ENCODE results near the gene OR8H1. TPM values are rescaled to one million over a fixed set of nuclear protein-coding genes. Genes with fewer than 3 reads are reported as not detected.

Gene OR8H1, protein sequence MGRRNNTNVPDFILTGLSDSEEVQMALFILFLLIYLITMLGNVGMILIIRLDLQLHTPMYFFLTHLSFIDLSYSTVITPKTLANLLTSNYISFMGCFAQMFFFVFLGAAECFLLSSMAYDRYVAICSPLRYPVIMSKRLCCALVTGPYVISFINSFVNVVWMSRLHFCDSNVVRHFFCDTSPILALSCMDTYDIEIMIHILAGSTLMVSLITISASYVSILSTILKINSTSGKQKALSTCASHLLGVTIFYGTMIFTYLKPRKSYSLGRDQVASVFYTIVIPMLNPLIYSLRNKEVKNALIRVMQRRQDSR
- not detected in 5 replicates for total RNA-seq (2022; extraction: Qiagen RNA extraction; ENCODE audit: low read depth)

DNA sequence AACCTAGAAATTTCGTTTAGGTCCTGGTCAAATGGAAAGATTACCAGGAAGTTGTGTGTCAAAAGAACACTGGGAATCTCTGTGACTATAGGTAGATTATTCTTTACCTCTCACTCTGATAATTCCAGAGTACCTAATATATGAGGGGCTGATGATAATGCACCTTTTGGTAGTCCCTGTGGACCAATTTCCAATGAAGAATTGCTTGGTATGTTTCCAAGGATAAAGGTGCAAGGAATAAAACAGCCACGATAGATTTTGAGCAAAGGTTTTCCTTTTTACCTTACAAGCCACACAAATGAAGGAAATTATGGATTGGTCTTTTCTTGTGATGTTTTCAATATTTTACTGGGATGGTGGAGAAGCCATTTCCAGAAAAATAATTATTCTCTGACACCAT is at the start of gene OR8H1:
OR8H1 (minus strand) TSS at position 101 of the 400 bp plus-strand sequence. CDS start 1,192 bp downstream, outside the sequence.

DNA sequence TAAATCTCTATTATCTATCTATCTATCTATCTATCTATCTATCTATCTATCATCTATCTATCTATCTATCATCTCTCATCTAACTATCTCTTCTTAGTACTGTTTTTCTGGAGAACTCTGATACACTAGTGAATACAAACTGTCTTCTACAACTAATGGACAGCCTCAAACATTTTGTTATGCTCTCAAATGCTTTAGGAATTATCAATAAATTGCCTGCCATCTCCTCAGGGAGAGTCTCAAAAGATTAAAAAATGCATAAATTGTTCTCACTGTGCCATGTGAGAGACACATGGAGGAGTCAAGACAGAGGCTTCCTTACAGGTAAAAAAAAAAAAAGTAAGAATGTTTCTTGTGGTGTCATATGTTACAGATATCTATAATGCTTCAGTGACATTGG is 22.8 kb upstream of the OR8H1 start, which contains the start of gene OR8K3:
OR8K3 (plus strand) TSS at position 301 of the 400 bp plus-strand sequence. CDS start 3,163 bp downstream, outside the sequence.

GRCh38 chr11:56273854-56274253 is 18.2 kb downstream of the OR8H1 start, which contains the start of gene OR5T1:
Gene OR5T1, plus strand, starts transcription at chr11:56274154. Its CDS starts 1,485 bp downstream, at chr11:56275639.

DNA sequence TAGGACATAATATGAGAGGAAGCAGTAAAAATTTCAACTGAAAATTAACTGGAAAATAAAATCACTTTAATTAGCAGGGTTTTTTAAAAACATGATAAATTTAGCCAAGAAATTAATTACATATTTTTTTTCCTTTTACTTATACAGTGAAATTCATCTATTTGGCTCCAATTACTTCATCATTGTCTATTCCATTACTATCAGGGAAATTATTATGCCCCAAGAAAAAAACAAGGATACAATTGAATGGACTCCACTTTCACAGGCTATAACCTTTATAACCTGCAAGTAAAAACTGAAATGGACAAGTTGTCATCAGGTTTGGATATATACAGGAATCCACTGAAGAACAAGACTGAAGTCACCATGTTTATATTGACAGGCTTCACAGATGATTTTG is 40.1 kb downstream of the OR8H1 start, which contains the start of gene OR5T3:
OR5T3 (plus strand) TSS at position 301 of the 400 bp plus-strand sequence; CDS start at position 301, 0 bp downstream.

Other genes starting within 250 kb of the OR8H1 start
- gene OR8I2, start 198.9 kb downstream of the OR8H1 start, total RNA-seq (2022; extraction: Qiagen RNA extraction; ENCODE audit: low read depth) = not detected in 5 replicates
- gene OR8H2, start 188.6 kb downstream of the OR8H1 start, total RNA-seq (2022; extraction: Qiagen RNA extraction; ENCODE audit: low read depth) = not detected in 5 replicates
- not detected in 5 replicates for gene OR8H3, start 169.9 kb downstream of the OR8H1 start, total RNA-seq (2022; extraction: Qiagen RNA extraction; ENCODE audit: low read depth)
- gene OR8J3, start 152.1 kb downstream of the OR8H1 start, total RNA-seq (2022; extraction: Qiagen RNA extraction; ENCODE audit: low read depth) = not detected in 5 replicates
- gene OR8K5, start 131.9 kb downstream of the OR8H1 start, total RNA-seq (2022; extraction: Qiagen RNA extraction; ENCODE audit: low read depth) = not detected in 5 replicates
- not detected in 5 replicates for gene OR5J2, start 115.6 kb downstream of the OR8H1 start, total RNA-seq (2022; extraction: Qiagen RNA extraction; ENCODE audit: low read depth)
- not detected in 5 replicates for gene OR5T2, start 58.0 kb downstream of the OR8H1 start, total RNA-seq (2022; extraction: Qiagen RNA extraction; ENCODE audit: low read depth)
- gene OR5T3, start 40.0 kb downstream of the OR8H1 start, total RNA-seq (2022; extraction: Qiagen RNA extraction; ENCODE audit: low read depth) = not detected in 5 replicates
- not detected in 5 replicates for gene OR5T1, start 18.1 kb downstream of the OR8H1 start, total RNA-seq (2022; extraction: Qiagen RNA extraction; ENCODE audit: low read depth)
- gene OR8K3, start 22.9 kb upstream of the OR8H1 start, total RNA-seq (2022; extraction: Qiagen RNA extraction; ENCODE audit: low read depth) = not detected in 5 replicates
- not detected in 5 replicates for gene OR8K1, start 53.8 kb upstream of the OR8H1 start, total RNA-seq (2022; extraction: Qiagen RNA extraction; ENCODE audit: low read depth)
- not detected in 5 replicates for gene OR8J1, start 62.0 kb upstream of the OR8H1 start, total RNA-seq (2022; extraction: Qiagen RNA extraction; ENCODE audit: low read depth)
- gene OR8U1, start 83.4 kb upstream of the OR8H1 start, total RNA-seq (2022; extraction: Qiagen RNA extraction; ENCODE audit: low read depth) = not detected in 5 replicates
- not detected in 5 replicates for gene OR5AL1, start 120.4 kb upstream of the OR8H1 start, total RNA-seq (2022; extraction: Qiagen RNA extraction; ENCODE audit: low read depth)
- gene OR5M3, start 181.1 kb upstream of the OR8H1 start, total RNA-seq (2022; extraction: Qiagen RNA extraction; ENCODE audit: low read depth) = not detected in 5 replicates
- gene OR5M8, start 199.1 kb upstream of the OR8H1 start, total RNA-seq (2022; extraction: Qiagen RNA extraction; ENCODE audit: low read depth) = not detected in 5 replicates

Measured in A549 treated with DMSO at 1 μM for 4 hours (cell line).